RCC 7860 (cell line): ENCODE measurements around the gene NEK9.
A peak's percentile ranks its signal among the peaks of the same experiment; 100 is the strongest.
"Not testable (repeated sequence)": the region's sequence is repeated elsewhere in the genome, so short reads cannot be mapped to it uniquely, and the experiment has no call there.

Source experiments
- DNase-seq: peaks from one replicate; pipeline ENCODE4 v3.0.0-alpha.2; 2015; ENCODE audit warnings: low spot score
- FAIRE-seq: peaks from 2 replicates; lab custom pipeline; 2012; peaks lifted over from hg19 to GRCh38; lab: Jason Lieb, UNC

The NEK9 gene

GRCh38 chr14:75126679-75127473 lies at the start of gene NEK9:
NEK9 (minus strand) TSS chr14:75127048; CDS start chr14:75126921, 127 bp downstream.
- DNase-seq: peak; percentile 60
- FAIRE-seq: no peak

- peak; percentile 61 for DNase-seq
- no peak for FAIRE-seq
Observed at GRCh38 chr14:75176142-75176820, 49.4 kb upstream of the NEK9 start, which contains the start of gene TMED10. TMED10 (minus strand) TSS chr14:75176612; CDS start chr14:75176579, 33 bp downstream.

- FAIRE-seq (no peak), DNase-seq (no peak)
Observed at GRCh38 chr14:75175677-75176141, 48.9 kb upstream of the NEK9 start.

GRCh38 chr14:75174066-75174465 lies 47.2 kb upstream of the NEK9 start:
- FAIRE-seq (no peak), DNase-seq (no peak)

GRCh38 chr14:75170772-75171171 lies 43.9 kb upstream of the NEK9 start:
- DNase-seq: no peak
- no peak for FAIRE-seq

GRCh38 chr14:75168586-75169335 lies 41.9 kb upstream of the NEK9 start:
- FAIRE-seq (no peak), DNase-seq (no peak)

GRCh38 chr14:75167325-75167724 lies 40.5 kb upstream of the NEK9 start:
- DNase-seq (no peak), FAIRE-seq (no peak)

- no peak for FAIRE-seq
Observed at GRCh38 chr14:75165586-75166391, 38.9 kb upstream of the NEK9 start.

GRCh38 chr14:75164809-75165208 lies 38.0 kb upstream of the NEK9 start:
- DNase-seq (no peak), FAIRE-seq (no peak)

More at GRCh38 chr14:75165586-75166391, 38.9 kb upstream of the NEK9 start:
- no peak for DNase-seq

GRCh38 chr14:75163677-75164076 lies 36.8 kb upstream of the NEK9 start:
- DNase-seq (no peak), FAIRE-seq (no peak)

GRCh38 chr14:75162631-75163030 lies 35.8 kb upstream of the NEK9 start:
- DNase-seq: no peak
- no peak for FAIRE-seq

GRCh38 chr14:75158843-75159614 lies 32.2 kb upstream of the NEK9 start:
- no peak for DNase-seq
- no peak for FAIRE-seq

- DNase-seq (no peak), FAIRE-seq (no peak)
Observed at GRCh38 chr14:75156901-75157300, 30.1 kb upstream of the NEK9 start.

- DNase-seq (no peak), FAIRE-seq (no peak)
Observed at GRCh38 chr14:75156111-75156510, 29.3 kb upstream of the NEK9 start.

GRCh38 chr14:75155169-75155568 lies 28.3 kb upstream of the NEK9 start:
- DNase-seq (no peak), FAIRE-seq (no peak)

GRCh38 chr14:75153295-75153694 lies 26.4 kb upstream of the NEK9 start:
- FAIRE-seq (no peak), DNase-seq (no peak)

- no peak for FAIRE-seq
- DNase-seq: no peak
Observed at GRCh38 chr14:75151851-75152250, 25.0 kb upstream of the NEK9 start.

- DNase-seq, FAIRE-seq: not testable (repeated sequence)
Observed at GRCh38 chr14:75150637-75151036, 23.8 kb upstream of the NEK9 start.

- DNase-seq (no peak), FAIRE-seq (no peak)
Observed at GRCh38 chr14:75150150-75150549, 23.3 kb upstream of the NEK9 start.
